Measurements from ENCODE around the gene NPY.

DNA sequence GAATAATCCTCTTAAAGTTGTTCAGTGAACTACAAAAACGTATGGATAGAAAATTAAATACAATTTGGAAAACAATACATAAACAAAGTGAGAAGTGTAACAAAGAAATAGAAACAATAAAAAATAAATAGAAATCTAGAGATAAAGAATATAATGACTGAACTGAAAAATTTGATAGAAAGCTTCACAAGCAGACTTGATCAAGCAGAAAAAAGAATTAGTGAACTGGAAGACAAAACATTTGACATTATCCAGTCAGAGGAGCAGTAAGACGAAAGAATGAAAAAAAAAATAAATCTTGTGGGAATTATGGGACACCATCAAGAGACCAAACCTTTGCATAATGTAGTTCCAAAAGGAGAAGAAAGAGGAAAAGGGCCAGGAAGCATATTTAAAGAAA lies 32.4 kb upstream of the NPY start:
- TF ChIP-seq YY1 (IDR thresholded peaks at IDR 0.05; ENCODE audit: insufficient read depth, insufficient read length) (no peak), ZNF274 (IDR thresholded peaks at IDR 0.05; ENCODE audit: low read depth, low read length) (no peak)
